RWPE2 (cell line): ENCODE measurements around the gene SORCS2.

ENCODE experiments used
- ATAC-seq: fragments of 200-7000 bp; cut with Tn5 transposase; 3 replicates; pipeline ENCODE4 v1.9.1; 2021; ENCODE audit warnings: low read depth
- DNase-seq: peaks from one replicate; pipeline ENCODE4 v3.0.0-alpha.2; 2020; ENCODE audit warnings: low spot score
- H3K27ac ChIP-seq: fragments of 450-650 bp; 2 replicates; pipeline ENCODE4 v1.5.1; 2017; ENCODE audit warnings: mild to moderate bottlenecking; ENCODE audit not compliant: poor library complexity, severe bottlenecking
- H3K27me3 ChIP-seq: fragments of 250-450 bp; sonication (Bioruptor Pico); 2 replicates; pipeline ENCODE4 v1.5.1; 2021; ENCODE audit warnings: mild to moderate bottlenecking, moderate library complexity; ENCODE audit not compliant: insufficient read depth, poor library complexity, severe bottlenecking
- H3K36me3 ChIP-seq: fragments of 250-450 bp; sonication (Bioruptor Pico); 2 replicates; pipeline ENCODE4 v1.5.1; 2020; ENCODE audit warnings: low read depth, mild to moderate bottlenecking, moderate library complexity
- H3K4me1 ChIP-seq: fragments of 250-450 bp; sonication (Bioruptor Pico); 2 replicates; pipeline ENCODE4 v1.5.1; 2021; ENCODE audit warnings: mild to moderate bottlenecking, moderate library complexity; ENCODE audit not compliant: insufficient read depth, poor library complexity, severe bottlenecking
- H3K4me3 ChIP-seq: fragments of 250-450 bp; sonication (Bioruptor Pico); 2 replicates; pipeline ENCODE4 v1.5.1; 2021; ENCODE audit warnings: mild to moderate bottlenecking, moderate library complexity; ENCODE audit not compliant: severe bottlenecking
- H3K9me3 ChIP-seq: fragments of 250-450 bp; sonication (Bioruptor Pico); 2 replicates; pipeline ENCODE4 v1.5.1; 2021; ENCODE audit warnings: mild to moderate bottlenecking, moderate library complexity; ENCODE audit not compliant: severe bottlenecking
- CTCF ChIP-seq: fragments of 450-650 bp; IDR thresholded peaks from one replicate; pipeline ENCODE4 v1.5.1; 2017; ENCODE audit warnings: mild to moderate bottlenecking, moderate library complexity; ENCODE audit not compliant: poor library complexity, severe bottlenecking

Gene SORCS2

GRCh38 chr4:7395645-7396044 lies 203.3 kb downstream of the SORCS2 start:
- Histone ChIP-seq H3K9me3 (no peaks in the 10 kb centered on the region), H3K27ac (no peak overlapping the region), H3K27me3 (no peaks in the 10 kb centered on the region), H3K4me3 (no peak overlapping the region), H3K4me1 (peaks cover 24% of the 10 kb centered on the region), H3K36me3 (no peaks in the 10 kb centered on the region)
- DNase-seq (peak; percentile 16), ATAC-seq (no peak)
- no peak for TF ChIP-seq CTCF

GRCh38 chr4:7396186-7396910 lies 204.0 kb downstream of the SORCS2 start:
- TF ChIP-seq CTCF = no peak
- peak; percentile 23 for DNase-seq
- peaks cover 24% of the 10 kb centered on the region for H3K4me1 ChIP-seq
- ATAC-seq = no peak
- H3K36me3 ChIP-seq = no peaks in the 10 kb centered on the region
- H3K4me3 ChIP-seq = no peak overlapping the region
- H3K27me3 ChIP-seq = no peaks in the 10 kb centered on the region
- peak overlapping the region; percentile 67 for H3K27ac ChIP-seq
- H3K9me3 ChIP-seq = no peaks in the 10 kb centered on the region

DNA sequence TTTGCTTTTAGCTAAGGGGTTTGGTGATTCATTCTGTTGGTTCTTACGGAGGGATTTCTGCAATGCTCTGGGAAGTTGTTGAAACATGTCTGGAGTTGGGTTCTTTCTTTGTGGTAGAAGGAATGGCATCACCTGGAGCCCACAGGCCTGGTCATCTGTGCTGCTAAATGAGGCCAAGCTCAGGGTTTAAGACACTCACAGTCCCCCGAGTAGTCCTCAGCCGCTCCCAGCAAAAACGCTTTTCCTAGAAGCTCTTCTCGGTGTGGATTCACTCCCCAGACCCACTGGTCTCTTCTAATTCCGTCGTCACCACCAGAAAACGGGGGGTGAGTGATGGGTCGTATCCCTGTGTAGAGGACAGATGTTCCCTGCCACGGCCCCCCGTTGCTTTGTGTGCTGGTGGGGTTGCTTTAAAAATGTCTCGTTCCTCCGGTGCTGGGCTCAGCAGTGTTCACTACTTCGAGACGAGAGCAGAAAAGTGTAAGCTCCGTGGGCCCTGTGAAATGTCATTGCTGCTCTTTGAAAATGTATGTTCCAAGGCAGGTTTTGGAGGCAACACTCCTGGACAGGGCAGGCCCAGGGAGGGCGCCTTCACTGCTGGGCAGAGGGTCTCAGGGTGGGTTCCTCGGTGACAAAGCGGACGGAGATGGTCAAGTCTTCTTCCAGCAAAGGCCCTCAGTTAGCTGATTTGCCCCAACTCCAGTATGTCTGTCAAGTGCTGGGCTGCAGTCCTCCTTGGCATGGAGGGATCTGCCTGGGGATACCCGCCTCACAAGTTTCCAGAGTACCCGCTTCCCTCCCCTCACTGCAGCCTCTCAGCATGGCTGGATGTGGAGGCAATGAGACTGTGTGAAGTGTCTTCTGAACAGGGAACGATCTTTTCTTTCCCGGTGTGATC lies 205.1 kb downstream of the SORCS2 start:
- peak overlapping the region; percentile 67 for H3K27ac ChIP-seq
- peaks cover 30% of the 10 kb centered on the region for H3K4me1 ChIP-seq
- ATAC-seq (peak; percentile 93), DNase-seq (peak; percentile 68)
- TF ChIP-seq CTCF = no peak
- no peaks in the 10 kb centered on the region for H3K36me3 ChIP-seq
- H3K4me3 ChIP-seq = no peak overlapping the region
- H3K9me3 ChIP-seq = no peaks in the 10 kb centered on the region
- H3K27me3 ChIP-seq = no peaks in the 10 kb centered on the region

GRCh38 chr4:7398104-7398423 lies 205.7 kb downstream of the SORCS2 start:
- H3K9me3 ChIP-seq = no peaks in the 10 kb centered on the region
- peak; percentile 13 for TF ChIP-seq CTCF
- H3K36me3 ChIP-seq = no peaks in the 10 kb centered on the region
- ATAC-seq (peak; percentile 6; the same call in 1 of the 3 replicates), DNase-seq (peak; percentile 83)
- no peak overlapping the region for H3K4me3 ChIP-seq
- no peaks in the 10 kb centered on the region for H3K27me3 ChIP-seq
- H3K4me1 ChIP-seq = peaks cover 35% of the 10 kb centered on the region
- H3K27ac ChIP-seq = peak overlapping the region; percentile 67
